Measurements from ENCODE around the gene ACTN4.

The ACTN4 gene

DNA sequence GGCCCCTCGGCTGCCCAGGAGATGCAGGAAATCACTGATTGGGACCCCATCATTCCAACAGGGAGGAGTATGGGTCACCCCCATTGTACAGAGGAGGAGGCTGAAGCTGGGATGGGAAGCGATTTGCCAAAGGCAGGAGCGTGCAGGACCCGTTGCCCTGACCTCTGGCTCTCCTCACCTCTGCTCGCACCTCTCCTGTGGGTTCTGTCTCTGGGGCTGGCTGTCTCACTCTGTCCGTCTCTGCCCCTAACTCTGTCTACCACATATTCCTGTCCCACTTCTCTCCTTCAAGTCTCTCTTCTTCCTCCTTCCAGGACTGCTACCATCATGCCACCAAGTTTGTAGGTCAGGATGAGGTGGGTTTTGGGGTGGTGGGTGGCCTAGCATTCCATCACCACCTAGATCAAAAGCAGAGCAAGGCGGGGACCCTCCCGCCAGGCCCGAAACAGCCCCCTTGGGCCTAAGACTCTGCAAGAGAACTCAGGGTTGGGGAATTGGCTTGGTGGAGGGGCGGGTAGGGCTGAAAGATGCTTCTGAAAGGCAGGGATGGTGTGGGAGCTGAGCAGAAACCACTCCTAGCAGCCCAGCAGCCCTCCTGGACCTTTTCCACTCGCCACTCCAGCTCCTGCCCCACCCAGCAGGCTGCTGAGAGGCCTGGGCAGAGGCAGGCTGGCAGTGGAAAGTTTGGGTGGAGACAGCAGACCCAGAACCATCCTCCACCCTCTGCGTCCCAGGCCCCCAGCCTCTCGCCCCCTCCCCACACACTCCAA is 126.9 kb downstream of the ACTN4 start:
- Histone ChIP-seq H3K27me3 (ENCODE audit: insufficient read depth, poor library complexity, severe bottlenecking) (no peaks in the 10 kb centered on the region), H3K9me3 (ENCODE audit: severe bottlenecking) (no peaks in the 10 kb centered on the region), H3K4me3 (ENCODE audit: severe bottlenecking) (no peak overlapping the region), H3K4me1 (ENCODE audit: insufficient read depth, poor library complexity, severe bottlenecking) (peaks cover 15% of the 10 kb centered on the region), H3K27ac (ENCODE audit: poor library complexity, severe bottlenecking) (peak overlapping the region; percentile 52), H3K36me3 (ENCODE audit: low read depth) (no peaks in the 10 kb centered on the region)
- no peak for ATAC-seq (ENCODE audit: low read depth)
- DNase-seq (ENCODE audit: low spot score), result no peak
- TF ChIP-seq, protein P1, sequence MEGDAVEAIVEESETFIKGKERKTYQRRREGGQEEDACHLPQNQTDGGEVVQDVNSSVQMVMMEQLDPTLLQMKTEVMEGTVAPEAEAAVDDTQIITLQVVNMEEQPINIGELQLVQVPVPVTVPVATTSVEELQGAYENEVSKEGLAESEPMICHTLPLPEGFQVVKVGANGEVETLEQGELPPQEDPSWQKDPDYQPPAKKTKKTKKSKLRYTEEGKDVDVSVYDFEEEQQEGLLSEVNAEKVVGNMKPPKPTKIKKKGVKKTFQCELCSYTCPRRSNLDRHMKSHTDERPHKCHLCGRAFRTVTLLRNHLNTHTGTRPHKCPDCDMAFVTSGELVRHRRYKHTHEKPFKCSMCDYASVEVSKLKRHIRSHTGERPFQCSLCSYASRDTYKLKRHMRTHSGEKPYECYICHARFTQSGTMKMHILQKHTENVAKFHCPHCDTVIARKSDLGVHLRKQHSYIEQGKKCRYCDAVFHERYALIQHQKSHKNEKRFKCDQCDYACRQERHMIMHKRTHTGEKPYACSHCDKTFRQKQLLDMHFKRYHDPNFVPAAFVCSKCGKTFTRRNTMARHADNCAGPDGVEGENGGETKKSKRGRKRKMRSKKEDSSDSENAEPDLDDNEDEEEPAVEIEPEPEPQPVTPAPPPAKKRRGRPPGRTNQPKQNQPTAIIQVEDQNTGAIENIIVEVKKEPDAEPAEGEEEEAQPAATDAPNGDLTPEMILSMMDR (IDR thresholded peaks at IDR 0.05; ENCODE audit: poor library complexity, severe bottlenecking), result no peak

DNA sequence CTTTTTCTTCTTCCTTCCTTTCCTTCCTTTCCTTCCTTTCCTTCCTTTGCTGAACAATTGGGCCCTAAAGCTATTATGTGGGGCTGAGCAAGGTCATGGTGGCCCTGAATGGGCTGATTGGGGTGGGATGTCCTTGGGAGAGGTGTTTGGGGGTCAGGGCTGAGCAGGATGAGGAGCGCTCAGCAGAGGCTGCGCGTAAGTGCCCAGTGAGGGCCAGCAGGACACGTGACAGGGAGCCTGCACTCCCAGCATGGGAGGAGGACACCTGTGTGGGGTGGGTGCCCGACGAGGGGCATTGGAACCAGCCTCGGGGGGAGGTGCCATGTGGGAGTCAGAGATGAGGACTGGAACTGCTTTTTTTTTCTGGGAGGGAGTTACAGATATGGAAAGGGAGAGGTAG is 131.3 kb downstream of the ACTN4 start:
- Histone ChIP-seq H3K9me3 (ENCODE audit: severe bottlenecking) (no peaks in the 10 kb centered on the region), H3K4me3 (ENCODE audit: severe bottlenecking) (no peak overlapping the region), H3K4me1 (ENCODE audit: insufficient read depth, poor library complexity, severe bottlenecking) (peaks cover 15% of the 10 kb centered on the region), H3K27ac (ENCODE audit: poor library complexity, severe bottlenecking) (no peak overlapping the region), H3K27me3 (ENCODE audit: insufficient read depth, poor library complexity, severe bottlenecking) (no peaks in the 10 kb centered on the region), H3K36me3 (ENCODE audit: low read depth) (no peaks in the 10 kb centered on the region)
- TF ChIP-seq, protein P1 (IDR thresholded peaks at IDR 0.05; ENCODE audit: poor library complexity, severe bottlenecking), result no peak
- DNase-seq (ENCODE audit: low spot score) (no peak), ATAC-seq (ENCODE audit: low read depth) (no peak)

DNA sequence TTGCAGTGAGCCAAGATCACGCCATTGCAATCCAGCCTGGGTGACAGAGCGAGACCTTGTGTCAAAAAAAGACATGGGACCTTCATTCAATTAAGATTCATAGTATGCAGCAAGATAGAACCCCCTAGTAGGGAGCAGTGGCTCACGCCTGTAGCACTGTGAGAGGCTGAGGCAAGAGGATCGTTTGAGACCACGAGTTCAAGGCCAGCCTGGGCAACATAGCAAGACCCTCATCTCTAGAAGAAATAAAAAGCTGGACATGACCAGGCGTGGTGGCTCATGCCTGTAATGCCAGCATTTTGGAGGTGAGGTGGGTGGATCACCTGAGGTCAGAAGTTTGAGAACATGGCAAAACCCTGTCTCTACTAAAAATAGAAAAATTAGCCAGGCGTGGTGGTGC is 133.0 kb downstream of the ACTN4 start:
- peaks cover 7% of the 10 kb centered on the region for H3K4me1 ChIP-seq (ENCODE audit: insufficient read depth, poor library complexity, severe bottlenecking)
- H3K4me3 ChIP-seq (ENCODE audit: severe bottlenecking), result no peak overlapping the region
- no peak overlapping the region for H3K27ac ChIP-seq (ENCODE audit: poor library complexity, severe bottlenecking)
- no peaks in the 10 kb centered on the region for H3K9me3 ChIP-seq (ENCODE audit: severe bottlenecking)
- TF ChIP-seq, protein P1 (IDR thresholded peaks at IDR 0.05; ENCODE audit: poor library complexity, severe bottlenecking), result no peak
- H3K27me3 ChIP-seq (ENCODE audit: insufficient read depth, poor library complexity, severe bottlenecking), result no peaks in the 10 kb centered on the region
- DNase-seq (ENCODE audit: low spot score) (no peak), ATAC-seq (ENCODE audit: low read depth) (no peak)
- no peaks in the 10 kb centered on the region for H3K36me3 ChIP-seq (ENCODE audit: low read depth)

DNA sequence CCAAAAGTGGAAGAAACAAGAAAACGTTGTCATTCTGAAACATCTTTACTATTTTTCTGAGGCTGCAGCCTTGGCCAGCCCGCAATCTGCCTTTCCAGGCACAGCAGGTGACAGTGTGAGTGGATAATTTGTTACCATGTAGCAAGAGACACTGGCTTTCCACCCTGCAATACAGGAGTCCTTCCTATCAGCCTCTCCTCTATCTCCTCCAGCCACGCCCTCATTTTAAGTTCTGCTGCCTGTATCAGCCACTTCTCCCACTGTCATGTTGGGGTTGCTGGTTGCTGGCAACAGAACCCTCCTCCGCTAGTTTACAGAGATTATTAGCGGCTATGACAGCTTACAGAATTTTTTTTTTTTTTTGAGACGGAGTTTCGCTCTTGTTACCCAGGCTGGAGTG is 133.6 kb downstream of the ACTN4 start:
- H3K4me3 ChIP-seq (ENCODE audit: severe bottlenecking), result no peak overlapping the region
- no peaks in the 10 kb centered on the region for H3K36me3 ChIP-seq (ENCODE audit: low read depth)
- H3K9me3 ChIP-seq (ENCODE audit: severe bottlenecking), result no peaks in the 10 kb centered on the region
- TF ChIP-seq, protein P1 (IDR thresholded peaks at IDR 0.05; ENCODE audit: poor library complexity, severe bottlenecking), result no peak
- ATAC-seq (ENCODE audit: low read depth), result no peak
- DNase-seq (ENCODE audit: low spot score), result no peak
- peaks cover 2% of the 10 kb centered on the region for H3K4me1 ChIP-seq (ENCODE audit: insufficient read depth, poor library complexity, severe bottlenecking)
- no peak overlapping the region for H3K27ac ChIP-seq (ENCODE audit: poor library complexity, severe bottlenecking)
- H3K27me3 ChIP-seq (ENCODE audit: insufficient read depth, poor library complexity, severe bottlenecking), result no peaks in the 10 kb centered on the region
